Measurements from ENCODE around the gene GAL3ST3.
A peak's percentile ranks its signal among the peaks of the same experiment; 100 is the strongest.

The GAL3ST3 gene

GRCh38 chr11:66008468-66009101, 40.4 kb downstream of the GAL3ST3 start:
- ATAC-seq, result peak; percentile 6
- TF ChIP-seq ISL1 (CRISPR knock-in tag; IDR thresholded peaks at IDR 0.05) (no peak), CSDC2 (CRISPR knock-in tag; IDR thresholded peaks at IDR 0.05) (no peak), ZNF8 (CRISPR knock-in tag; IDR thresholded peaks at IDR 0.05) (no peak), CSRNP3 (CRISPR knock-in tag; IDR thresholded peaks at IDR 0.05) (no peak), ZFP3 (CRISPR knock-in tag; IDR thresholded peaks at IDR 0.05) (no peak), ARNTL (CRISPR knock-in tag; IDR thresholded peaks at IDR 0.05; ENCODE audit: borderline replicate concordance, low read depth) (no peak), ZC3H10 (CRISPR knock-in tag; IDR thresholded peaks at IDR 0.05) (no peak), ZFP30 (CRISPR knock-in tag; IDR thresholded peaks at IDR 0.05) (no peak), TOX (CRISPR knock-in tag; IDR thresholded peaks at IDR 0.05; ENCODE audit: borderline replicate concordance) (no peak), RARB (CRISPR knock-in tag; IDR thresholded peaks at IDR 0.05) (no peak), ZNF565 (CRISPR knock-in tag; conservative IDR thresholded peaks at IDR 0.05; ENCODE audit: low read depth) (no peak), POU6F1 (CRISPR knock-in tag; IDR thresholded peaks at IDR 0.05; ENCODE audit: borderline replicate concordance, low read depth) (no peak), TCF4 (CRISPR knock-in tag; IDR thresholded peaks at IDR 0.05; ENCODE audit: borderline replicate concordance) (no peak), ZNF70 (CRISPR knock-in tag; IDR thresholded peaks at IDR 0.05) (no peak), SNAI2 (CRISPR knock-in tag; IDR thresholded peaks at IDR 0.05) (no peak)
- TF ChIP-seq, protein P1, sequence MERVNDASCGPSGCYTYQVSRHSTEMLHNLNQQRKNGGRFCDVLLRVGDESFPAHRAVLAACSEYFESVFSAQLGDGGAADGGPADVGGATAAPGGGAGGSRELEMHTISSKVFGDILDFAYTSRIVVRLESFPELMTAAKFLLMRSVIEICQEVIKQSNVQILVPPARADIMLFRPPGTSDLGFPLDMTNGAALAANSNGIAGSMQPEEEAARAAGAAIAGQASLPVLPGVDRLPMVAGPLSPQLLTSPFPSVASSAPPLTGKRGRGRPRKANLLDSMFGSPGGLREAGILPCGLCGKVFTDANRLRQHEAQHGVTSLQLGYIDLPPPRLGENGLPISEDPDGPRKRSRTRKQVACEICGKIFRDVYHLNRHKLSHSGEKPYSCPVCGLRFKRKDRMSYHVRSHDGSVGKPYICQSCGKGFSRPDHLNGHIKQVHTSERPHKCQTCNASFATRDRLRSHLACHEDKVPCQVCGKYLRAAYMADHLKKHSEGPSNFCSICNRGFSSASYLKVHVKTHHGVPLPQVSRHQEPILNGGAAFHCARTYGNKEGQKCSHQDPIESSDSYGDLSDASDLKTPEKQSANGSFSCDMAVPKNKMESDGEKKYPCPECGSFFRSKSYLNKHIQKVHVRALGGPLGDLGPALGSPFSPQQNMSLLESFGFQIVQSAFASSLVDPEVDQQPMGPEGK (CRISPR knock-in tag; IDR thresholded peaks at IDR 0.05; ENCODE audit: borderline replicate concordance), result no peak

GRCh38 chr11:66008095-66008467, 40.9 kb downstream of the GAL3ST3 start:
- no peak for TF ChIP-seq ISL1 (CRISPR knock-in tag; IDR thresholded peaks at IDR 0.05)
- TF ChIP-seq BACH2 (CRISPR knock-in tag; IDR thresholded peaks at IDR 0.05; ENCODE audit: borderline replicate concordance), result no peak
- no peak for TF ChIP-seq ESRRG (CRISPR knock-in tag; IDR thresholded peaks at IDR 0.05)
- TF ChIP-seq, protein P1 (CRISPR knock-in tag; IDR thresholded peaks at IDR 0.05; ENCODE audit: borderline replicate concordance), result no peak
- no peak for TF ChIP-seq POU6F1 (CRISPR knock-in tag; IDR thresholded peaks at IDR 0.05; ENCODE audit: borderline replicate concordance, low read depth)
- TF ChIP-seq ZFP3 (CRISPR knock-in tag; IDR thresholded peaks at IDR 0.05), result no peak
- TF ChIP-seq ZNF70 (CRISPR knock-in tag; IDR thresholded peaks at IDR 0.05), result no peak
- TF ChIP-seq CSDC2 (CRISPR knock-in tag; IDR thresholded peaks at IDR 0.05), result no peak
- no peak for TF ChIP-seq GLIS3 (CRISPR knock-in tag; IDR thresholded peaks at IDR 0.05)
- TF ChIP-seq TSHZ2 (CRISPR knock-in tag; IDR thresholded peaks at IDR 0.05), result no peak
- no peak for ATAC-seq

All from SK-N-SH treated with all-trans-retinoic acid at 6 μM for 48 hours (cell line).